NK-92 treated with Interleukin-12 subunit alpha and Interleukin-12 subunit beta, amount 100 ng/mL, for 24 hours (cell line): ENCODE results near the gene CACNA1F.
A peak's percentile ranks its signal among the peaks of the same experiment; 100 is the strongest.

ENCODE experiments used
- DNase-seq: peaks from one replicate; lab custom pipeline; 2025; lab: John Stamatoyannopoulos, UW

CACNA1F gene

DNA sequence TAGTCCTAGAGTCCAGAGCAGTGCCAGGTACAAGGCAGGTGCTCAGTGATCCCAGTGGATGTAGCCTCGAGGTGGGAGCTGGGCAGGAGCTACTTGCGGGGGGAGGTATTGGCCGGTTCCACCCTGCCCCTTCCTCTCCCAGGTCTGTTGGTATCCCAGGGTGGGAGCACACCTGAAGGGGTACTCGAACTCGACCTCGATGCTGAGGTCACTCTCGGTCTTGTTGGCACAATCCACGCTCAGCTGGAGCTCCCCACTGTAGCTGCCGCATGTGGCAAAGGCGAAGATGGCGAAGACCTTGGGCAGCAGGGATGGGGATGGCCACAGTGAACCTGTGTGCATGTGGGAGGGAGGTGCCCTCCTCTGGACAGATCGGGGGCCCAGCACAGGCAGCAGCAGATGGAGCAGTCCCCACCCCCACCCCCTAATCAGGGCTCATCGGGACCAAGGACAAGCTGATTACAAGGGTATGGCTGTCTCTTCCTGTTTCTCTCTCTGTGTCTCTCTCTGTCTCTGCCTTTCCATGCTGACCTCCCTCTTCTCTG is 35.5 kb downstream of the CACNA1F start:
- no peak for DNase-seq

DNA sequence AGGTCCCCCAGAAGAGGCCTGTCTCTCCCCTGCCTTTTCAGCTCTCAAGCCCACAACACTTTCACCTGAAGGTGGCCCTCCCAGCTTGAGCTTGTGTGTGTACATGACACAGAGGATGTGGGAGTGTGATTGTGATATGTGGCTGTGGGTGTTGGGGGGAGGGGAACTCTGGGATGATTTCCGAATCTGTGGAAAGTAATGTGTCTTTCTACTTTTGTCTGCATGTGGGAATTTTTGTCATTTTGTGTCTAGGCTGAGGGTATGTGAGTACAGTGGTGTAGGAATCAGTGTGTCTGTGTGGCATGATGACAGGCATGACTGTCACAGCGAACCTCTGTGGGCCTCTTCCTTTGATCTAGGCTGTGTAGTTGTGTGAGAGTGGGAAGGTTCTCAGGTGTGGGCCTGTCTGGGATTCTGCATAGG is 39.6 kb downstream of the CACNA1F start:
- DNase-seq, result peak; percentile 7

DNA sequence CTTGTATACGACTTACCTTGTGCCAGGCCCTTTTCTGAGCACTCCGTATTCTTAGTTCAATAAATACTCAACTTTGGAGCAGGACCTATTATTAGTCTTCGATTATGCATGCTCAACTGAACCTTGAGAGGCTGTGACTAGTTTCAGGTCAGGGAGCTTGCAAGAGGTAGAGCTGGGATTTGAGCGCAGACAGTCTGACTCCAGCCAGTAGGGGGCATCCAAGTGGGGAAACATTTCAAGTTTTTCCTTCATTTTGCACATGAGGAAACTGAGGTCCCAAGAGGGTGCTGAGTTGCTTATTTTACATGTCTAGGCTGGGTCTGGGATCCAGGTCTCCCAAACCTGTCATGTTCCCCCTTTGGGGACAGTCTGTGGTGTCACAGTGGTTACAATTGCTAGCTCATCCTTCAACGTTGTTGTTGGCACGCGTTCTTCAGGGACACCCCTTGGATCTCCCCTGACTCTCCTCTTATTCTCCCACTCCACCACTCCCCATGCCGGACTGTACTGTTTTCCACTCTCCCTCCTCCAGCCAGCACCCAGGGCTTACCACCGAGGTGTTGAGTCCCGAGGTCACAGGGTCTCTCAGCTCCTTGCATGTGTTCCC is 40.3 kb downstream of the CACNA1F start:
- DNase-seq, result peak; percentile 10

DNA sequence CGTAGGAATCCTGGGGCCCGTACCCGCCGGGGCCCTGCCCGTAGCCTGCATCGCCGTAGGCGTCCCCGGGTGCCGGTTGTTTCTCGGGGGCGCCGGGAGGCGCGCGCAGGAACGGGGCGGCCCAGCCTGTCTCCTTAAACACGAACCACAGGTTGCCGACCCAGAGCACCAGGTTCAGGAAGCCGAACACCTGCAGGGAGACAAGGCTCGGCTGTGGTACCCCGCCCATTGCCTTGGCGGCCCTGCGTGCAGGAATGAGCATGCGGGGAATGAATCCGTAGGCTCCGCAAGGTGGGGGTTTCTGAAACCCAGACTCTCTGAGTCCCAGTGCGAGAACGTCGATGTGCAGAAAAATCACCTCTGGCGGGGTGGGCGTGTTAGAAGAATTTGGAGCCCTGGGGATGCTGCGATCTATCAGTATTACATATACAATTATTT is 41.5 kb downstream of the CACNA1F start:
- no peak for DNase-seq

DNA sequence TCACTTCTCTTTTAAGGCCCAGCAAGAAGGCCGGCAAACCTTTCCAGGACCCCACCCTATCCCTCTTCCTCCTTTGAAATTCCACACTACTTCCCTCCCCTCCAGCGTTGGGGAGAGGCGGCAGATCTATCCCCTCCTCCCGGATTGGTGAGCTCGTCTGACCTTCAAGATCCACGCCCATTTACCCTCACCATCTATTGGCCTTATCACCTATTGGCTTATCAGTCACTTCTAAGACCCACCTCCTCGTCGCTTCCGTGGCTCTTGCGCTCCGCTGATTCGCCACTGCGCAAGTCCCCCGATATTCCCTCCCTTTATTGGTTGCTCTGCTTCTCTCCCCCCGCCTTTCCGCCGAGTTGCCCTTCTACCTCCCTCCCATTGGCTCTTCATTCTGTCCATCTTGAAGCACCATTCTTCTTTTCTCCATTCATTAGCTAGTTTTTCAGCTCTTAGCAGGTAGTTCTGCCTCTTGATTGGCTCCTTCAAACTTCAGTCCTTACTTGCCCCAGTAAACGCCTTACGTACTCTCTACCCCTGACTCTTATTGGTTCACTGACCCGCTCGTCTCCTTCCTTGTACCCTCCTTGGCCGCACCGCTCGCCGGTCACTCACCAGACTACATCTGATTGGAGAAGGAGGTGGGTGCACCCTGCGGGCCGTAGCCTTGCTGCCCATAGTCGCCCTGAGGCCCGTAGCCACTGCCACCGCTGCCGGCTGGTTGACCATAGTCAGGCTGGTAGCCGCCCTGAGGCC is 42.1 kb downstream of the CACNA1F start:
- DNase-seq, result peak; percentile 78

DNA sequence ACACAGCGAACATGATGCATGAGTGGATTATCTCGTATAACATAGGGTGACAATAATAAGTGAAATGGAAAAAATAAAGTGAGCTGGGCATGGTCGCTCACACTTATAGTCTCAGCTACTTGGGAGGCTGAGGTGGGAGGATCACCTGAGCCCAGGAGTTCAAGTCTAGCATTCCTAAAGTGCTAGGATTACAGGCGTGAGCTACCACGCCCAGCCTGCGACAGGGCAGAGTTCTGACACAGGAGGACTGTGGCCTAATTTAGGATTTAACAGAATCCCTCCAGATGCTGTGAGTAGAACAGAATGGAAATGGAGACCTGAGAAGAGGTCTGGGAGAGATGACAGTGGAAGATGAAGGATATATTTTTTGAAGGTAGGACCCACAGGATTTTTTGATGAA is 43.5 kb downstream of the CACNA1F start:
- DNase-seq, result no peak

DNA sequence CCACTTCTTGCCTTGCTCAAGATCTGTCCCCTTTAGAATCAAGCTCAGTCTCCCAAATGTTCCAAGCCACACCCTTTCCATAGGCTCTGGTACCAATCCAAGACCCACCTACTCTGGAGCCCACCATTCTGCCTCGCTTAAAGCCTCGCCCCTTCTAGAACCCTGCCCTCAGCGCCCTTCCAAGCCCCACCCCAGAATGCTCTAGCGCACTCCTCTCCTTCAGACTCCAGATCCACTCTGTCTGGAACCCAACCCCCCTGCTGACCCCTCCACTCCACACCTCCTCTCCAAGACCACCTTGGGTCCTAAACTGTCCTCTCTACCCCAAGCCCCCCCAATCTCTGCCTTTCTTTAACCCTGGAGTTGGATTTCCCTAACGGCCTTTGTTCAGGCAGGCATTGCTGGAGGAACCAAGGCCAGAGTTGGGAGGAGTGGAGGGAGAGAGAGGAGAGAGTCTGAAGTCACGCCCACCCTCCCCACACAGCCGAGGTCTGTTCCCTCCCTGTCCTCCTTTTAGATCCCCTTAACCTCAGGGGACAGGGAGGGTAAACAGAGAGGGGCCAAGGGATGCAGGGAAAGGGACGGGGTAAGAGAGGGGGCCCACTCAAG is 44.6 kb downstream of the CACNA1F start:
- DNase-seq, result no peak

DNA sequence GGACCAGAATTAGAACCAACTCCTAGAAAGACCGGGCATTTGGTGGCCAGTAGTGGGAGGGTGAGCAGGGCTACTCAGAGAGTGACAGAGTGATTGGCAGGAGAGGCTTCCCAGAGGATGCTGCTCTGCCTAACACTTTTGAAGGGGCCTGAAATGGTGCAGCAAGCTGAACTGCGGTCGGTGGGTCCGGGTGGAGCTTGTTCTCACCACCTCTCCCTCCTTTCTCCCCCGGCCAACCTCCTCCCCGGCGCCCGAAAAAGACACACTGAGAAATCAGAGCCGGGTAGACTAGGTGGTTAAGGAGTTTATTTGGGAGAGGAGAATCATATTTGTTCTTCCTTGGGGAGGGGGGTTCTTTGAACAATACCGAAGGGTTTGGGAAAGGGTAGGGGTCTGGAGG is 45.6 kb downstream of the CACNA1F start:
- DNase-seq, result no peak

DNA sequence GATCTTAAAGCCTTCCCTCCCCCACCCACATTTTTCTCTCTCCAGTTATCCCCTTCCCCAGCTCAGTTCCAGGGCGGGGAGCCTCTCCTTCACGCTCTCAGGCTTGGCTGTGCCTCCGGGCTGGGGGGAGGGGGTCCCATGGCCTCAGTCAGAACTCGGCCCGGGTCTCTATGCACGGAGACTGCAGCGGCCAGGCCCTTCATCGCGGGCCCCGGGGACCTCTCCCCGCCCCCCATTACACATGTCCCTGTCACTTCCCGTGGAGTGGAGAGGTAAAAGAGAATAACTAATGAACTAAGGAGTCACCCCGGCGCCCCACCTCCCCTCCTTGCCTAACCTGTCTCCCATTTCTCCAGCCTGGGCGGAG is 46.1 kb downstream of the CACNA1F start:
- DNase-seq, result no peak

DNA sequence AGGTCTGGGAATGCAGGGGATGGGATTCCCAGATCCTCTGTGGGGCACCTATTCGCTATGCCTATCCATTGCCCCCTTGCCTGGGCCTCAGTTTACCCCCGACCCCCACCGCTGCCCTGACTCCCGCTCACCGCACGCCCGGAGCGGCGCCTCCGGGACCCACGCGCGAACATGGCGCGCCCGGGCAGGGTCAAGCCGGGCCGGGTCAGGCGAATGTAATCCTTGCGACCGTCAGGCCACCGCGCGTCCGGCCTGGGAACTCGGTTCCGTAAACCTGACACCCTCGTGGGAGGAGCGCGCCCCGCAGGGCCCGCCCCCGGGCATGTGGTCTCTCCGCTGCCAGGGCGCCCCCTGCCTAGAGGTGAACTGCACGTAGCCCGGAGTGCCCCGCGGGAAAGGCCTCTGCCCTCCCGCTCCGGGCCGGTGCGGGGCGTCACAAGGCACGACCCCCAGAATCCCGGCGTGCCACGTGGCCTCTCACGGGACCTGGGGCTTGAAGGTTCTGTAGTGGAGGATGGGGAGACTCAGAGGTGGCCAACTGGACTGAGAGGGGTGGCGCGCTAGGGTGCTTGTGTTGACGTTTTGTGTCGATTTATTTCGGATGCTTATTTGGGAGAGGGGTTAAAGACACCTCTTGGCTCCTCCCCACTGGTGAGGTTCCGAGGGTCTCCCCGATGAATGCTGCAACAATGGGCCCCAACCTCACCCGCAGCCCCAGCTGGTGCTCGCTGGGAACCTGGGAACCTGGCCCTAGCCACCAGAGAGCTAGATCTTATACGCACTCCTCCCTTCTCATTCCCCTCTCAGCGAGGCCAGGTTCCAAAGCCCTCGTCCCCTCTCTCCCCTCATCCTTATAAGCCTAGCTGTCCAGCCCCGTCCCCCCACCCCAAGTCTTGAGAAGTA is 46.8 kb downstream of the CACNA1F start, which contains the start of gene PRICKLE3:
TSS of gene PRICKLE3 (minus strand) at position 249 of the 903 bp plus-strand sequence. CDS start at position 173, 76 bp downstream.
- DNase-seq, result no peak

DNA sequence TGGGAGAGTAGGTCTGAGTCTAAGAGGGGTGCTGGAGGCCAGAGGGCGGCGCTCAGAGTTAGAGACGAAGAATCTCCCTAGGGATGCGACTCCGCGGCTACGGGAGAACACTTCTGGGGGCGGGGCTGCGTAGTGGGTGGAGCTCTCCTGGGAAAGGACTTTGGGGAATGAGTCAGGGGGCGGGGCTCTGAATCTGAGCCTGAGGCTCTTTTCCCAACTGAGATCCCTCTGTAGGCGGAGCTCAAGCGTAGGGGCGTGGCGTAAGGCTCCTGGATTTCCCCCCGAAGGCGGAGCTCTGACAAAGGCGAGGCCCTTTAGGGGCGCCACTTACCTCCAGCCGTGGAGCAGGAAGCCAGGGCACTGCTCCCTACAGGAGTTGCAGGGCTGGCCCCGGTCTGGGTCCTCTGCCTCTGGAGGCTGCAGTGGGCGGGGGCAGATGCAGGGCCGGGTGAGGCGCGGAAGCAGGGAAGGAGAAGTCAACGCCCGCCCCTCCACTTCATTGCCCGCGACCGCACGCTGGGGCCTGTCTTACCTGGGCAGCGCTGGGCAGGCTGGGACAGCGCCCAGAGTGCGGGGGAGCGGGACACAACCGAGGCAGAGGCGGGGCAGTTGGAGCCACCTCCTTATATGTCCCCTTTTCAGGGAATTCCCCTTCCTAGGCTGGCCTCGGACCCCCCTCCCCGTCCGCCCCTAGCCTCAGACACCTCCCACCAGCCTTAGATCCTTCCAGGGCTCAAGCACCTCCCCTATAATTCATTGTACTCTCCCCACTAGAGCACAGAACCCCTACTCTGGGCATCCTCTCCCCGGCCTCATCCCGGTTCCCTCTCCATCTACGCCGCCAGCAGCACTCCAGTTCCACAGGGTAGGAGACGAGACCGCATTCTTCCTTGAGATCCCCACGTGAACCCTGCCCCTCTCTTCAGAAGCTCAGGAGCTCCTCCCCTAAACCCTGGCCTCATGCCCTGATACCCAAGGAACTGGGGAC is 48.6 kb downstream of the CACNA1F start:
- DNase-seq, result no peak

DNA sequence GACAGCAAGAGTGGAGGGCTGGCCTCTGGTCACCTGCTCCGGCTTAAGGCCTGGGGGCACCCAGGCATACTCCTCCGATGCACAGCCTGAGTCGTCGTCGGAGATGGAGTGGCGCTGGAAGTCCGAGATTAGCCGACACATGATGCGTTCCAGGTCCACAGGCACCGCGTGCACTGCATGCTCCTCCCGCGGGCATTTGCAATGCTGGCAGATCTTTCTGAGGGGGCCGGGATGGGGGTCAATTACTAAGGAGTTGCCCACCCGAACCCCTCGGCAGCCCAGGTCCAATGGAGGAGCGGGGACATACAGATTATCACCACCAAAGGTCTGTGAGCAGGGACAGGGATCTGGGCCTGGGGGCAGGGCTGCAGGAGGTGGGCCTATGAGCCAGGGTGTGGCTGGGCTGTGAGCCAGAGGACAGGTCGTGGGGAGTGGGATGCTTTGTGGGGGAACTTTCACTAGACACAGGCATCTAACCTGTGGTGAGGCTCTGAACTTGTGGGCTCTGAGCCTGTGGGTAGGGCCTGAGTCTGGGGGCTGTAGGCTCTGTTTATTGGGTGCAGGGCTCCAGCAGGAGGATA is 49.3 kb downstream of the CACNA1F start:
- no peak for DNase-seq

DNA sequence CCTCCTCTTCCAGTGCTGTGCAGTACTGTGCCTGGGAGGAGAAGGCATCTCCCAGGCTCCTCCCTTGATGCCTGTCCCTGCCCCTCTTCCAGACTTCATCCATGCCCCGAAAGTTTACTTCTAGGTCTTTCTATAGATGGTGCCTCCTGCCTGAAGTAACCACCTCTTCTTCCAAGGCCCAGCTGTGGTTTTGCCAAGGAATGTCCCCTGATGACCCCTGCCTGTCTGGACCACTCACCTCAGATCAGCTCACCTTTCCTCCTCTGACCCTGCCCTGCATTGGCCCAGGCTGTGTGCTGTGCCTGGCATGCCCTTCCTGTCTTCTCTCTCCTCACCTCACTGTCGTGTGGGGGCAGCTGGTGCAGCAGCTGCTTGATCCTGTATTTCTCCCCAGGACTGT is 53.8 kb downstream of the CACNA1F start:
- DNase-seq, result no peak

DNA sequence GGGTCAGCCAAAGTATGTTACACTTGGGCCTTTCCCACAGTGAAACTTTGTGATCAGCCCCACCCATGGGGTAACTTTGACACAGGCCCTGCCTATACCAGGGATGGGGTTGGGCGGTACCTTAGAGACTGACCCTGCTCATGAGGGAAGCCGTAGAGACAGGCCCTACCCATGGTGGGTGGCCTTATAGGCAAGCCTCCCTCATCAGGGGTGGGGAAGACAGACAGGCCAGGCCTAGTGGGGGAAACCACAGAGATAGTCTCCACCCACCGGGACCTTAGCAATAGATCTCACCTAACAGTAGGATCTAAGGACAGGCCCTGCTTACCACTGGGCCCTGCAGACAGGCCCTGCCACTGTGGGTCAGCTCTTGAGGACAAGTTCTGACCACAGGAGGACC is 54.6 kb downstream of the CACNA1F start:
- DNase-seq, result no peak

DNA sequence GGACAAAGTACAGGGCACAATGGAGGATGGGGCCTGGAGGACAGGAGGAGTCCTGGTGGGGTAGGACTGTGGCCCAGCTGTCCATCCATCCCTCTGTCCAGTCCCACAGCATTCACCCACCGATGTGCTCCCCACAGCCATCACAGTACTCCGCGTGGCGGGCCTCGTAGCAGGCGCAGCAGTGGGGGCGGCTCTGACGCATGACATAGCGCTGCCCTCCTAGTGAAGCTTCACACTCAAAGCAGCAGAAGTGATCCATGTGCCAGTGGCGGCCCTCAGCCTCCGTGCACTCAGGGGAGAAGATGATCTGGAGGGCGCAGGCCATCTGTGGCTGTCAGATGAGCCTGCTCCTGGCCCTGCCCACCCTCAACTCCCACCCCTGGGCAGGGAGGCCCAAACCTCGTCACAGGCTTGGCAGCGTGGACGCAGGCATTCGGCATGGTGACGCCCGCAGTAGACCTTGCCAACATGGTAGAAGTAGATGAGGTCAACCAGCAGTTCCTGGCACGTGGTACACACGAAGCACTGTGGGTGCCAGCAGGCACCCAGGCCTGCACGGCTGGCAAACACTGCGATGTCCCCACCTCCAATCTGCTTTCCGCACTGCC is 55.2 kb downstream of the CACNA1F start:
- no peak for DNase-seq

DNA sequence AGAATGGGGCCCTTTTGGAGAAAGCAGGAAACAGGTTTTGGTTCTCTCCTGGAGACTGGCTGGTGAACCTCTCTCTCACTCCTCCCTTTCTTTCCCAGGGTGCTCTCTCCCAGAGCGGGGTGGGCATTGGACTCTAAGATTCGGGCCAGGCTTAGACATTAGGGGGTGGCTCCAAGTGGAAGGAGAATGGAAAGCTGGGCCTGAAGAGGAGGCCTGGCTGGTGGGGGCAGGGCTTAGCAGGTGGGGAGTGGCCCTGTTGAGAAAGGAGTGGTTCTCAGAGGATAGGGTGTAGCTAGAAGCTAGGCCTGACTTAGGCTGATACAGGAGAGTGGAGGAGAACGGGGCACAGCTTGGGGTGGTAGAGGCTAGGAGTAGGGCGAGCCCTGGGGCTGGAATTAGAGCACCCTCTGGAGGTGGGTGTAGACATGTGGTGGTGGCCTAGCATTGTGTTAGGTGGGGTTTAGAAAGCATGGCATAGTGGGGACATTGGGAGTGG is 55.8 kb downstream of the CACNA1F start:
- DNase-seq, result no peak

DNA sequence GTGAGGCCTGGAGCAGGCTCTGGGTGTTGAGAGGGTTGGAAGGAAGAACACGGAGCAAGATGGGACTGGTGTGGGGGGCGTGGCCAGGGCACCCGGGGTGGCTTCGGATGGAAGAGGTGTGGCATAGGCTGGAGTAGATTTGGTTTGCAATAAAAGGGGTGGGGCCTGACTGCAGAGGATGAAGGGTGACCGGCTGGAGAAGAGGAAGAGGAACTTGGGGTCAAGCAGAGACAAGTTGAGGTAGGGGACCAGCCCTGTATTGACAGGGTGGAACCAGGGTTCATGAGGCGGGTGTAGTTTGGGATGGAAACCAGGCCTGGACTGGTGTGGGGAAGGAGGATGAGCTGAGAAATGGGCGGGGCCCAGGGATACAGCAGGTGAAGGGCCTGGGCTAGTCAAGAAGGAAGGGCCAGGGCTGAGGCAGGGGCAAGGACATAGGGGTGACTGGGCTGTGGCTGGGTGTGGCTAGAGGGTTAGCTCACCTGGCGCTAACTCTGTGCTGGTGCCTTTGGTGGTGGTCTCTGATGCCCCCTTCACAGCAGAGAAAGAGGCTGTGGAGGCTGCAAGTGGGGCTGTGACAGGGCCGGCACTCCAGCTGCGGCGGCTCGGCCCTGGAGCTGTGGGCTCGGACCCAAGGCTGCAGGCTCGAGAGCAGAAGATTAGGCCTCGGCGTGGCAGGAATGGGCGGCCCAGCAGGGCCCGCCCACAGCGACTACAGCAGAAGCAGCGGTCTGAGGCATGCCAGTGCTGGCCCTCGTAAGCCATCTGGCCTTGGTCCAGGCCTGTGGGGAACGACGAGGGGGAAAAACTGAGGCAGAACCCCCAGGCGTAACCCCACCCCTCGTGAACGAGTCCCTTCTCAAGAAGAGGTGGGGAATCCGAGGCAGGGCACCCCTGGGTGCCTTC is 56.5 kb downstream of the CACNA1F start:
- DNase-seq, result no peak

DNA sequence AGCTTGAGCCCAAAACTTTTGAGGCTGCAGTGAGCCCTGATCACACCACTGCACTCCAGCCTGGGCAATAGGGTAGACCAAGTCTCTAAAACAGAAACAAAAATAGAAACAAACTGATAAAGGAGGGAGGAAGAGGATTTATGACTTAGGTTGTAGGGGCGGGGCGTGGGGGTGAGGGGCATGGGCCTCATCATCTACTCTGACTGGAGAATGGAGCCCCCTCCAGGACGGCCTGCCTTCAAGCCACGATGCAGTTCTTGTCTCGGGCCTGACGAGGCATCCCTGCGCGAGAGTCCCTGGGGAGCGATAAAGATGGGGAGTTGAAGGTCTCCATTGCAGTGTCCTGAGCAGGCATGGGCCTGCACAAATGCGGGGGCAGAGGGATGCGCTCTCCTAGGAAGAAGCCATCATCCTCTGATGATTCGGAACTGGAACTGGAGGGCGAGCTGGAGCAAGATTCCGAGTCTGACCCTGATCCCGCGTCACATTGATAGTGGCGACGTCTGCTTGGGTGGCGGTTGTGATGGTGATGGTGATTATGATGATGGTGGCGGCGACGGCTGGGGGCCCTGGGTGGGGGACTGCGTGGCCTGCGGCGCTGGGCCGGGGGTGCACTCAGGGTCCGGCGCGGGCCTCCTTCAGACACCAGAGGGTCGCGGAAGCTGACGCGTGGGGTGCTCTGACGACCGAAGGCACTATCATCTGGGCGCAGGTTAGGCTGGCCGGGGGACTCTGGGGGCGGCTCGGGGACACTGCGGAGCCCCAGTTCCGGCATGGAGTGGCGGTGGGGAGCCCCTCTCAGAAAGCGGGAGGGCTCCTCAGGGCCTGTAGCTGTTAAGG is 57.5 kb downstream of the CACNA1F start:
- DNase-seq, result no peak
